Gastroesophageal sphincter (tissue), 4 donors: ENCODE measurements around the gene OR6C3. TPM values are rescaled to one million over a fixed set of nuclear protein-coding genes. Genes with fewer than 3 reads are reported as not detected.
"Not testable (repeated sequence)": the region's sequence is repeated elsewhere in the genome, so short reads cannot be mapped to it uniquely, and the experiment has no call there.

ENCODE experiments used
- ATAC-seq: fragments of 150-250 bp; one replicate; pipeline ENCODE4 v1.9.1; 2016; ENCODE audit warnings: mild to moderate bottlenecking, moderate library complexity
- H3K27ac ChIP-seq, 4 donors: fragments of 200-600 bp; sonication (generic) in 3 of 4; 1 replicate in 3 of 4; 2 replicates in 1 of 4; pipeline ENCODE4 v1.5.1; 2016 to 2019
- H3K27me3 ChIP-seq: fragments of 200-600 bp; sonication (generic); one replicate; pipeline ENCODE4 v1.5.1; 2019
- H3K36me3 ChIP-seq, 2 donors: fragments of 200-600 bp; sonication (generic); one replicate each; pipeline ENCODE4 v1.5.1; 2019; ENCODE audit warnings: control low read depth in 1 of 2
- H3K4me1 ChIP-seq, 3 donors: fragments of 200-600 bp; sonication (generic); 1 replicate in 2 of 3; 2 replicates in 1 of 3; pipeline ENCODE4 v1.5.1; 2016 to 2019; ENCODE audit warnings: control low read depth in 2 of 3
- H3K4me3 ChIP-seq, 2 donors: fragments of 200-600 bp; sonication (generic); one replicate each; pipeline ENCODE4 v1.5.1; 2019; ENCODE audit warnings: mild to moderate bottlenecking in 1 of 2, moderate library complexity in 1 of 2
- H3K9me3 ChIP-seq, 3 donors: fragments of 200-600 bp; sonication (generic); one replicate each; pipeline ENCODE4 v1.5.1; 2017 to 2019; ENCODE audit warnings: control low read depth in 2 of 3
- EP300 ChIP-seq: sonication (generic); formaldehyde crosslinking; IDR thresholded peaks from one replicate; pipeline ENCODE4 v1.6.1; 2017; ENCODE audit warnings: antibody characterized with exemption, mild to moderate bottlenecking
- POLR2A ChIP-seq, 2 donors: fragments of 450-650 bp; IDR thresholded peaks; one replicate each; pipeline ENCODE4 v1.6.1; 2017; ENCODE audit warnings: antibody characterized with exemption in 2 of 2, mild to moderate bottlenecking in 2 of 2, moderate library complexity in 1 of 2
- POLR2AphosphoS5 ChIP-seq: sonication (generic); formaldehyde crosslinking; IDR thresholded peaks from one replicate; pipeline ENCODE4 v1.6.1; 2017; ENCODE audit warnings: antibody characterized with exemption
- WGBS, 2 donors: methylation state at CpG; one replicate each; pipeline ENCODE4 v1.1.5; 2018; ENCODE audit warnings: low coverage in 1 of 2; 5-methylcytosine and 5-hydroxymethylcytosine counted together
- total RNA-seq, 4 donors: library from RNA; depleted of rRNA; stranded (reverse); fragments of >200 nt; gene quantifications; one replicate each; pipeline ENCODE4 v1.1.0, GENCODE V29; 2016
- TF ChIP-seq, protein P1 (sequence below), 4 experiments: fragments of 200-600 bp in 2 of 4; fragments of 450-650 bp in 2 of 4; sonication (generic) in 1 of 4; IDR thresholded peaks; one replicate each; pipeline ENCODE4 v1.5.1; 2017 to 2019; ENCODE audit warnings: antibody characterized with exemption in 4 of 4, mild to moderate bottlenecking in 2 of 4, moderate library complexity in 2 of 4

OR6C3 gene
- not detected for total RNA-seq

GRCh38 chr12:55330446-55330845 lies at the start of gene OR6C3:
OR6C3 (plus strand) TSS chr12:55330746; CDS start chr12:55331701, 955 bp downstream.
- H3K27me3 ChIP-seq: no peaks in the 10 kb centered on the region
- 86 to 100% methylated on average over 1 of the region's 1 CpG for WGBS, 2 donors
- no peak within 1 kb of the TSS for H3K4me3 ChIP-seq
- no peaks in the 10 kb centered on the region for H3K4me1 ChIP-seq
- ATAC-seq: no peak
- no peak within 1 kb of the TSS for H3K27ac ChIP-seq
- H3K36me3 ChIP-seq: no peaks in the 10 kb centered on the region
- TF ChIP-seq EP300: no peak
- H3K9me3 ChIP-seq: no peaks in the 10 kb centered on the region

- Histone ChIP-seq H3K27me3 (no peaks in the 10 kb centered on the region), H3K4me1 (no peaks in the 10 kb centered on the region), H3K9me3 (no peaks in the 10 kb centered on the region), H3K36me3 (no peaks in the 10 kb centered on the region), H3K27ac (no peak overlapping the region), H3K4me3 (no peak overlapping the region)
- WGBS, 2 donors: 49 to 60% methylated on average over 2 of the region's 2 CpGs
- TF ChIP-seq EP300: no peak
- no peak for ATAC-seq
Measured at GRCh38 chr12:55280991-55281390, 49.6 kb upstream of the OR6C3 start.

GRCh38 chr12:55289999-55290398 lies 40.5 kb upstream of the OR6C3 start:
- no peak for ATAC-seq
- no peaks in the 10 kb centered on the region for H3K27me3 ChIP-seq
- TF ChIP-seq, protein P1, sequence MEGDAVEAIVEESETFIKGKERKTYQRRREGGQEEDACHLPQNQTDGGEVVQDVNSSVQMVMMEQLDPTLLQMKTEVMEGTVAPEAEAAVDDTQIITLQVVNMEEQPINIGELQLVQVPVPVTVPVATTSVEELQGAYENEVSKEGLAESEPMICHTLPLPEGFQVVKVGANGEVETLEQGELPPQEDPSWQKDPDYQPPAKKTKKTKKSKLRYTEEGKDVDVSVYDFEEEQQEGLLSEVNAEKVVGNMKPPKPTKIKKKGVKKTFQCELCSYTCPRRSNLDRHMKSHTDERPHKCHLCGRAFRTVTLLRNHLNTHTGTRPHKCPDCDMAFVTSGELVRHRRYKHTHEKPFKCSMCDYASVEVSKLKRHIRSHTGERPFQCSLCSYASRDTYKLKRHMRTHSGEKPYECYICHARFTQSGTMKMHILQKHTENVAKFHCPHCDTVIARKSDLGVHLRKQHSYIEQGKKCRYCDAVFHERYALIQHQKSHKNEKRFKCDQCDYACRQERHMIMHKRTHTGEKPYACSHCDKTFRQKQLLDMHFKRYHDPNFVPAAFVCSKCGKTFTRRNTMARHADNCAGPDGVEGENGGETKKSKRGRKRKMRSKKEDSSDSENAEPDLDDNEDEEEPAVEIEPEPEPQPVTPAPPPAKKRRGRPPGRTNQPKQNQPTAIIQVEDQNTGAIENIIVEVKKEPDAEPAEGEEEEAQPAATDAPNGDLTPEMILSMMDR (IDR thresholded peaks at IDR 0.05): no peak
- TF ChIP-seq POLR2A (IDR thresholded peaks at IDR 0.05): no peak
- no peak for TF ChIP-seq EP300
- no peak for TF ChIP-seq POLR2AphosphoS5
- no peaks in the 10 kb centered on the region for H3K4me1 ChIP-seq
- H3K9me3 ChIP-seq: no peaks in the 10 kb centered on the region
- no peak overlapping the region for H3K4me3 ChIP-seq
- WGBS, 2 donors: 34 to 75% methylated on average over 1 to 2 of the region's 2 CpGs
- no peaks in the 10 kb centered on the region for H3K36me3 ChIP-seq
- H3K27ac ChIP-seq: no peak overlapping the region

- Histone ChIP-seq H3K36me3 (no peaks in the 10 kb centered on the region), H3K9me3 (no peaks in the 10 kb centered on the region), H3K4me1 (no peaks in the 10 kb centered on the region), H3K27me3 (no peaks in the 10 kb centered on the region), H3K27ac (no peak within 1 kb of the TSS), H3K4me3 (no peak within 1 kb of the TSS)
- TF ChIP-seq POLR2AphosphoS5: no peak
- TF ChIP-seq, protein P1 (IDR thresholded peaks at IDR 0.05): no peak
- no peak for TF ChIP-seq EP300
- TF ChIP-seq POLR2A (IDR thresholded peaks at IDR 0.05): no peak
- no peak for ATAC-seq
- WGBS, 2 donors: 70 to 84% methylated on average over 2 of the region's 2 CpGs
Measured at GRCh38 chr12:55296469-55296868, 34.1 kb upstream of the OR6C3 start, which contains the start of gene OR6C6. OR6C6 (minus strand) TSS chr12:55296569; CDS start chr12:55295232, 1,337 bp downstream.

DNA sequence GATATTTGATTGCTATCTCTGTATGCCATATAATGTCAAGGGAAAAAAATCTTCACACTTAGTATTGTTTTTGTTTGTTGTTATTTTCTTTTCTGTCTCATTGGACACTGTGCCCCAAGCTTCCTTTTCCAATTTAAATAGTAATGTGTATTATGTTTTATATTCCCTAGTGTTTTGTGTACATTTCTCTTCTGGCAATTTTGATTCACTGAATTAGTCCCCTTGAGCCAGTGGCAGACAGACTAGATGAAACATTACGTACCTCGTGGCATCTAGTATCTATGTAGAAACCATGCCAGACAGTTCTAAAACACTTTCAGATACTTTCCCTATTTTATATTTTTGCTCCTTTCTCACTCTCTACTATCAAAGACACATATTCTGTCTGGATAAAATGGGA lies 16.5 kb upstream of the OR6C3 start, which contains the start of gene OR6C1:
Gene OR6C1 (plus strand): TSS at position 301 of the 400 bp plus-strand sequence. CDS start 6,257 bp downstream, outside the sequence.
- H3K4me1 ChIP-seq: no peaks in the 10 kb centered on the region
- WGBS, 2 donors: 81 to 88% methylated on average over 2 of the region's 2 CpGs
- no peaks in the 10 kb centered on the region for H3K36me3 ChIP-seq
- ATAC-seq: no peak
- H3K4me3 ChIP-seq: no peak within 1 kb of the TSS
- TF ChIP-seq EP300 (no peak), POLR2AphosphoS5 (no peak), POLR2A (IDR thresholded peaks at IDR 0.05) (no peak)
- TF ChIP-seq, protein P1 (IDR thresholded peaks at IDR 0.05): no peak
- no peaks in the 10 kb centered on the region for H3K27me3 ChIP-seq
- no peaks in the 10 kb centered on the region for H3K9me3 ChIP-seq
- no peak within 1 kb of the TSS for H3K27ac ChIP-seq

GRCh38 chr12:55320201-55320600 lies 10.3 kb upstream of the OR6C3 start:
- H3K27ac ChIP-seq: no peak overlapping the region
- no peak overlapping the region for H3K4me3 ChIP-seq
- peaks cover 0 to 8% (median 0%) of the 10 kb centered on the region in 3 donors for H3K9me3 ChIP-seq
- ATAC-seq: no peak
- no peaks in the 10 kb centered on the region for H3K4me1 ChIP-seq
- no peaks in the 10 kb centered on the region for H3K27me3 ChIP-seq
- WGBS, 2 donors: 73 to 75% methylated on average over 4 of the region's 4 CpGs
- no peak for TF ChIP-seq EP300
- no peak for TF ChIP-seq POLR2AphosphoS5
- TF ChIP-seq, protein P1 (IDR thresholded peaks at IDR 0.05): no peak
- no peak for TF ChIP-seq POLR2A (IDR thresholded peaks at IDR 0.05)
- no peaks in the 10 kb centered on the region for H3K36me3 ChIP-seq

GRCh38 chr12:55325801-55326200 lies 4.7 kb upstream of the OR6C3 start:
- H3K27ac ChIP-seq, H3K9me3 ChIP-seq, H3K4me1 ChIP-seq, H3K36me3 ChIP-seq, ATAC-seq, H3K4me3 ChIP-seq, H3K27me3 ChIP-seq: not testable (repeated sequence)
- 83 to 95% methylated on average over 2 to 4 of the region's 6 CpGs for WGBS, 2 donors
